Neural cell (in vitro differentiated cells): ENCODE results near the gene PARD3B. TPM values are rescaled to one million over a fixed set of nuclear protein-coding genes. Genes with fewer than 3 reads are reported as not detected.

Source experiments
- H2AFZ ChIP-seq: fragments of 200-600, 300-800 bp; sonication (generic), shearing (Covaris generic); 2 replicates; pipeline ENCODE4 v1.6.0; 2014; ENCODE audit warnings: low read depth, mild to moderate bottlenecking, antibody characterized with exemption, low read length, moderate library complexity
- H3F3A ChIP-seq: fragments of 200-600 bp; shearing (Covaris generic); 2 replicates; pipeline ENCODE4 v1.6.1; 2016; ENCODE audit warnings: mild to moderate bottlenecking, moderate library complexity, mixed read lengths, antibody characterized with exemption, low read length; ENCODE audit not compliant: insufficient read depth, poor library complexity, severe bottlenecking
- H3K27ac ChIP-seq: fragments of 200-600, 300-800 bp; sonication (generic), shearing (Covaris generic); 2 replicates; pipeline ENCODE4 v1.5.1; 2014; ENCODE audit warnings: mild to moderate bottlenecking, low read length, moderate library complexity
- H3K27me3 ChIP-seq: fragments of 300-800, 200-600 bp; sonication (generic), shearing (Covaris generic); 2 replicates; pipeline ENCODE4 v1.6.0; 2014; ENCODE audit warnings: mild to moderate bottlenecking, low read depth, low read length, moderate library complexity; ENCODE audit not compliant: insufficient read depth
- H3K36me3 ChIP-seq: fragments of 300-800, 200-600 bp; sonication (generic), shearing (Covaris generic); 2 replicates; pipeline ENCODE4 v1.5.1; 2014; ENCODE audit warnings: mild to moderate bottlenecking, antibody characterized with exemption, low read length, moderate library complexity; ENCODE audit not compliant: insufficient read depth
- H3K4me2 ChIP-seq: fragments of 300-800, 200-600 bp; sonication (generic), shearing (Covaris generic); 2 replicates; pipeline ENCODE4 v1.6.0; 2014; ENCODE audit warnings: mild to moderate bottlenecking, low read length
- H3K4me3 ChIP-seq: fragments of 300-800, 200-600 bp; sonication (generic), shearing (Covaris generic); 2 replicates; pipeline ENCODE4 v1.5.1; 2014; ENCODE audit warnings: mild to moderate bottlenecking, low read length, moderate library complexity
- H3K79me2 ChIP-seq: fragments of 200-600 bp; shearing (Covaris generic); replicated peaks from 2 replicates; pipeline ENCODE4 v1.6.0; 2014; ENCODE audit warnings: mild to moderate bottlenecking, low read length, moderate library complexity; ENCODE audit not compliant: insufficient read depth
- H3K9ac ChIP-seq: fragments of 300-800, 200-600 bp; sonication (generic), shearing (Covaris generic); 2 replicates; pipeline ENCODE4 v1.6.1; 2016; ENCODE audit warnings: mild to moderate bottlenecking, low read length, mixed read lengths
- H3K9me2 ChIP-seq: fragments of 200-600 bp; shearing (Covaris generic); 2 replicates; pipeline ENCODE4 v1.6.1; 2016; ENCODE audit warnings: mild to moderate bottlenecking, low read length, mixed read lengths; ENCODE audit not compliant: insufficient read depth
- H3K9me3 ChIP-seq: fragments of 200-600, 300-800 bp; sonication (generic), shearing (Covaris generic); 2 replicates; pipeline ENCODE4 v1.6.1; 2016; ENCODE audit warnings: mild to moderate bottlenecking, mixed run types, low read length, moderate library complexity, mixed read lengths
- H4K20me1 ChIP-seq: fragments of 200-600 bp; shearing (Covaris generic); 2 replicates; pipeline ENCODE4 v1.6.1; 2016; ENCODE audit warnings: mild to moderate bottlenecking, mixed run types; ENCODE audit not compliant: insufficient read depth
- CTCF ChIP-seq: fragments of 450-650 bp; IDR thresholded peaks from 2 replicates; pipeline ENCODE4 v1.5.1; 2014; ENCODE audit warnings: antibody characterized with exemption, mild to moderate bottlenecking, moderate library complexity; ENCODE audit not compliant: poor library complexity, severe bottlenecking
- EP300 ChIP-seq: fragments of 450-650 bp; conservative IDR thresholded peaks from 2 replicates; pipeline ENCODE4 v1.6.1; 2014; ENCODE audit warnings: antibody characterized with exemption, mild to moderate bottlenecking, moderate library complexity; ENCODE audit not compliant: poor library complexity, severe bottlenecking
- EZH2 ChIP-seq: fragments of 200-600, 300-800 bp; shearing (Covaris generic), sonication (generic); IDR thresholded peaks from 2 replicates; pipeline ENCODE4 v1.6.1; 2014; ENCODE audit warnings: antibody characterized with exemption, low read length, borderline replicate concordance, mild to moderate bottlenecking; ENCODE audit not compliant: insufficient read depth, poor library complexity, severe bottlenecking
- MXI1 ChIP-seq: fragments of 450-650 bp; conservative IDR thresholded peaks from 2 replicates; pipeline ENCODE4 v1.6.1; 2014; ENCODE audit warnings: antibody characterized with exemption, mild to moderate bottlenecking; ENCODE audit not compliant: poor library complexity, severe bottlenecking
- POLR2AphosphoS5 ChIP-seq: IDR thresholded peaks from 2 replicates; pipeline ENCODE4 v1.6.1; 2012
- RAD21 ChIP-seq: fragments of 450-650 bp; conservative IDR thresholded peaks from 2 replicates; pipeline ENCODE4 v1.6.1; 2014; ENCODE audit warnings: antibody characterized with exemption, mild to moderate bottlenecking, moderate library complexity
- SMC3 ChIP-seq: fragments of 450-650 bp; conservative IDR thresholded peaks from 2 replicates; pipeline ENCODE4 v1.6.1; 2014; ENCODE audit warnings: antibody characterized with exemption, mild to moderate bottlenecking, moderate library complexity; ENCODE audit not compliant: poor library complexity
- TAF1 ChIP-seq: IDR thresholded peaks from 2 replicates; pipeline ENCODE4 v1.6.1; 2012; ENCODE audit warnings: low read depth
- polyA plus RNA-seq: library from polyadenylated mRNA; depleted of rRNA; stranded (reverse); fragments of >200 nt; gene quantifications from 2 replicates; pipeline ENCODE4 v1.2.3, GENCODE V29; 2014
- TF ChIP-seq, protein P1 (sequence below): IDR thresholded peaks from 2 replicates; pipeline ENCODE4 v1.6.1; 2012; ENCODE audit warnings: borderline replicate concordance

Gene PARD3B
- polyA plus RNA-seq, 1 donor from 2014 or later = 0.54 TPM

DNA sequence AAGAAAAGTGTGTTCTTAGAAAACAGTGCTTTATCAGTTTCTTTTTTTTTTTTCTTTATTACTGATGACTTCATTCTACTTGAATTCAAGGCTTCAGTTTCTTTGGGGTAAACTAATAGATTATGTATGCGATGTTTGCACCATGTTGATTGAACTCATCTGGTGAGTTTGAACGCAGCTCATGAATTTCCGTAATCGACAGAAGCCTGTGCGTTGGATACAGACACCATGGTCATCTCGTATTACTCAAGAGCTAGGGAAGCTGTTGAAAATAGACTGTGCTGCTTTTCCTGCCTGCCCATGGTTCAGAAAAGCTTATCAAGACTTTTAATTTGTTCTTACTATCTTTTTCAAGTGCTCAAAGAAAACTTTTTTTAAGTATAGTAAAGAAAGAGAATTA is 951.5 kb downstream of the PARD3B start:
- H3K9ac ChIP-seq = no peak overlapping the region
- H2AFZ ChIP-seq = no peak overlapping the region
- H3K9me3 ChIP-seq = no peaks in the 10 kb centered on the region
- H3K4me2 ChIP-seq = no peak overlapping the region
- no peaks in the 10 kb centered on the region for H3K36me3 ChIP-seq
- no peaks in the 10 kb centered on the region for H3K27me3 ChIP-seq
- no peak overlapping the region for H3K27ac ChIP-seq
- H3K9me2 ChIP-seq = no peaks in the 10 kb centered on the region
- H3K4me3 ChIP-seq = no peak overlapping the region
- no peaks in the 10 kb centered on the region for H4K20me1 ChIP-seq
- peaks cover 6% of the 10 kb centered on the region for H3F3A ChIP-seq
- no peaks in the 10 kb centered on the region for H3K79me2 ChIP-seq
- TF ChIP-seq EZH2 = no peak
- no peak for TF ChIP-seq SMC3
- TF ChIP-seq, protein P1, sequence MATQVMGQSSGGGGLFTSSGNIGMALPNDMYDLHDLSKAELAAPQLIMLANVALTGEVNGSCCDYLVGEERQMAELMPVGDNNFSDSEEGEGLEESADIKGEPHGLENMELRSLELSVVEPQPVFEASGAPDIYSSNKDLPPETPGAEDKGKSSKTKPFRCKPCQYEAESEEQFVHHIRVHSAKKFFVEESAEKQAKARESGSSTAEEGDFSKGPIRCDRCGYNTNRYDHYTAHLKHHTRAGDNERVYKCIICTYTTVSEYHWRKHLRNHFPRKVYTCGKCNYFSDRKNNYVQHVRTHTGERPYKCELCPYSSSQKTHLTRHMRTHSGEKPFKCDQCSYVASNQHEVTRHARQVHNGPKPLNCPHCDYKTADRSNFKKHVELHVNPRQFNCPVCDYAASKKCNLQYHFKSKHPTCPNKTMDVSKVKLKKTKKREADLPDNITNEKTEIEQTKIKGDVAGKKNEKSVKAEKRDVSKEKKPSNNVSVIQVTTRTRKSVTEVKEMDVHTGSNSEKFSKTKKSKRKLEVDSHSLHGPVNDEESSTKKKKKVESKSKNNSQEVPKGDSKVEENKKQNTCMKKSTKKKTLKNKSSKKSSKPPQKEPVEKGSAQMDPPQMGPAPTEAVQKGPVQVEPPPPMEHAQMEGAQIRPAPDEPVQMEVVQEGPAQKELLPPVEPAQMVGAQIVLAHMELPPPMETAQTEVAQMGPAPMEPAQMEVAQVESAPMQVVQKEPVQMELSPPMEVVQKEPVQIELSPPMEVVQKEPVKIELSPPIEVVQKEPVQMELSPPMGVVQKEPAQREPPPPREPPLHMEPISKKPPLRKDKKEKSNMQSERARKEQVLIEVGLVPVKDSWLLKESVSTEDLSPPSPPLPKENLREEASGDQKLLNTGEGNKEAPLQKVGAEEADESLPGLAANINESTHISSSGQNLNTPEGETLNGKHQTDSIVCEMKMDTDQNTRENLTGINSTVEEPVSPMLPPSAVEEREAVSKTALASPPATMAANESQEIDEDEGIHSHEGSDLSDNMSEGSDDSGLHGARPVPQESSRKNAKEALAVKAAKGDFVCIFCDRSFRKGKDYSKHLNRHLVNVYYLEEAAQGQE = no peak
- no peak for TF ChIP-seq CTCF
- TF ChIP-seq MXI1 = no peak
- TF ChIP-seq EP300 = no peak
- no peak for TF ChIP-seq POLR2AphosphoS5
- no peak for TF ChIP-seq RAD21
- TF ChIP-seq TAF1 = no peak

GRCh38 chr2:205499006-205499405 is 953.7 kb downstream of the PARD3B start:
- Histone ChIP-seq H3K9me3 (no peaks in the 10 kb centered on the region), H2AFZ (no peak overlapping the region), H3K27me3 (no peaks in the 10 kb centered on the region), H3K4me3 (no peak overlapping the region), H3K79me2 (no peaks in the 10 kb centered on the region), H3K27ac (no peak overlapping the region), H3K9ac (no peak overlapping the region), H4K20me1 (no peaks in the 10 kb centered on the region), H3K9me2 (no peaks in the 10 kb centered on the region), H3F3A (peaks cover 6% of the 10 kb centered on the region), H3K36me3 (no peaks in the 10 kb centered on the region), H3K4me2 (no peak overlapping the region)
- no peak for TF ChIP-seq POLR2AphosphoS5
- no peak for TF ChIP-seq TAF1
- no peak for TF ChIP-seq EP300
- no peak for TF ChIP-seq RAD21
- TF ChIP-seq, protein P1 = no peak
- TF ChIP-seq MXI1 = no peak
- TF ChIP-seq EZH2 = no peak
- TF ChIP-seq CTCF = no peak
- no peak for TF ChIP-seq SMC3
